Loucy (cell line): Measurements from ENCODE around the gene CXCL1.

Source experiments
- H2AFZ ChIP-seq: fragments of 200-600 bp; sonication (generic); 2 replicates; pipeline ENCODE4 v1.6.0; 2016; ENCODE audit warnings: antibody characterized with exemption, mild to moderate bottlenecking, low read length, moderate library complexity
- H3F3A ChIP-seq: fragments of 200-600 bp; 2 replicates; pipeline ENCODE4 v1.6.0; 2016; ENCODE audit warnings: antibody characterized with exemption, low read depth, mild to moderate bottlenecking
- H3K27me3 ChIP-seq: fragments of 200-600 bp; sonication (generic); 2 replicates; pipeline ENCODE4 v1.6.1; 2014; ENCODE audit warnings: low read length, mild to moderate bottlenecking; ENCODE audit not compliant: insufficient read depth, poor library complexity, severe bottlenecking
- H3K36me3 ChIP-seq: fragments of 200-600 bp; sonication (generic); 2 replicates; pipeline ENCODE4 v1.6.1; 2016; ENCODE audit warnings: low read length; ENCODE audit not compliant: insufficient read depth
- H3K4me1 ChIP-seq: fragments of 200-600 bp; sonication (generic); 2 replicates; pipeline ENCODE4 v1.5.1; 2014; ENCODE audit warnings: low read length, mild to moderate bottlenecking; ENCODE audit not compliant: insufficient read depth, poor library complexity, severe bottlenecking
- H3K4me2 ChIP-seq: fragments of 200-600 bp; sonication (generic); 2 replicates; pipeline ENCODE4 v1.6.0; 2014; ENCODE audit warnings: antibody characterized with exemption, low read length, low read depth, mild to moderate bottlenecking; ENCODE audit not compliant: poor library complexity, severe bottlenecking
- H3K4me3 ChIP-seq: fragments of 200-600 bp; sonication (generic); 2 replicates; pipeline ENCODE4 v1.5.1; 2014; ENCODE audit warnings: low read length, mild to moderate bottlenecking, mixed read lengths; ENCODE audit not compliant: poor library complexity, severe bottlenecking
- H3K79me2 ChIP-seq: fragments of 200-600 bp; sonication (generic); 2 replicates; pipeline ENCODE4 v1.6.1; 2014; ENCODE audit warnings: low read length; ENCODE audit not compliant: insufficient read depth
- H3K9ac ChIP-seq: fragments of 200-600 bp; sonication (generic); 2 replicates; pipeline ENCODE4 v1.6.0; 2014; ENCODE audit warnings: mild to moderate bottlenecking, low read depth, low read length, moderate library complexity; ENCODE audit not compliant: poor library complexity, severe bottlenecking
- H3K9me2 ChIP-seq: fragments of 200-600 bp; sonication (generic); replicated peaks from 2 replicates; pipeline ENCODE4 v1.6.1; 2016; ENCODE audit warnings: low read depth, low read length, mixed read lengths
- H3K9me3 ChIP-seq: fragments of 200-600 bp; sonication (generic); 2 replicates; pipeline ENCODE4 v1.6.1; 2014; ENCODE audit warnings: mild to moderate bottlenecking, antibody characterized with exemption, low read length, low read depth; ENCODE audit not compliant: insufficient read depth
- H4K20me1 ChIP-seq: fragments of 200-600 bp; sonication (generic); 2 replicates; pipeline ENCODE4 v1.6.0; 2014; ENCODE audit warnings: antibody characterized with exemption, low read length, mild to moderate bottlenecking; ENCODE audit not compliant: insufficient read depth, poor library complexity, severe bottlenecking
- EZH2phosphoT487 ChIP-seq: fragments of 200-600 bp; IDR thresholded peaks from 2 replicates; pipeline ENCODE4 v1.6.1; 2018; ENCODE audit warnings: antibody characterized with exemption, mild to moderate bottlenecking, moderate library complexity, borderline replicate concordance
- TF ChIP-seq, protein P1 (sequence below): fragments of 200-600 bp; sonication (generic); conservative IDR thresholded peaks from 2 replicates; pipeline ENCODE4 v1.5.1; 2014; ENCODE audit warnings: mild to moderate bottlenecking, antibody characterized with exemption, low read length

Gene CXCL1

DNA sequence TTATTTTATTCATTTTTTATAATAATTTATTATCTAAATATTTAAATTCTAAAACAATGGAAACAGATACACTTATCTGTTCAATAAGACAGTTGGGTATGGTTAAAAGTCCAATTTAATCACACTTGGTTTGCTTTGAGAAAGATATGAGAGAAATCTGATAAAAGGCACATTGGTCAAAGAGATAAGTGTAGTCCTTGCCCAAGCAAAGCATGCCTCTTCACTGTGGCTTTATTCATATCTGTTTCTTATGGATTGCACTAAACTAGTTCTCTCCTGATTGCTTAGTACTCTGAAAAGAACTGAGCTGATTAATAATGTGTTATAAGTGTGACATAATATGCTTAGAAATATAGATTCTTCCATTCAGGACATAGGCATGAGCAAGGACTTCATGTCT is 39.8 kb downstream of the CXCL1 start:
- H3K4me1 ChIP-seq = no peaks in the 10 kb centered on the region
- TF ChIP-seq, protein P1, sequence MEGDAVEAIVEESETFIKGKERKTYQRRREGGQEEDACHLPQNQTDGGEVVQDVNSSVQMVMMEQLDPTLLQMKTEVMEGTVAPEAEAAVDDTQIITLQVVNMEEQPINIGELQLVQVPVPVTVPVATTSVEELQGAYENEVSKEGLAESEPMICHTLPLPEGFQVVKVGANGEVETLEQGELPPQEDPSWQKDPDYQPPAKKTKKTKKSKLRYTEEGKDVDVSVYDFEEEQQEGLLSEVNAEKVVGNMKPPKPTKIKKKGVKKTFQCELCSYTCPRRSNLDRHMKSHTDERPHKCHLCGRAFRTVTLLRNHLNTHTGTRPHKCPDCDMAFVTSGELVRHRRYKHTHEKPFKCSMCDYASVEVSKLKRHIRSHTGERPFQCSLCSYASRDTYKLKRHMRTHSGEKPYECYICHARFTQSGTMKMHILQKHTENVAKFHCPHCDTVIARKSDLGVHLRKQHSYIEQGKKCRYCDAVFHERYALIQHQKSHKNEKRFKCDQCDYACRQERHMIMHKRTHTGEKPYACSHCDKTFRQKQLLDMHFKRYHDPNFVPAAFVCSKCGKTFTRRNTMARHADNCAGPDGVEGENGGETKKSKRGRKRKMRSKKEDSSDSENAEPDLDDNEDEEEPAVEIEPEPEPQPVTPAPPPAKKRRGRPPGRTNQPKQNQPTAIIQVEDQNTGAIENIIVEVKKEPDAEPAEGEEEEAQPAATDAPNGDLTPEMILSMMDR = no peak
- TF ChIP-seq EZH2phosphoT487 = no peak

DNA sequence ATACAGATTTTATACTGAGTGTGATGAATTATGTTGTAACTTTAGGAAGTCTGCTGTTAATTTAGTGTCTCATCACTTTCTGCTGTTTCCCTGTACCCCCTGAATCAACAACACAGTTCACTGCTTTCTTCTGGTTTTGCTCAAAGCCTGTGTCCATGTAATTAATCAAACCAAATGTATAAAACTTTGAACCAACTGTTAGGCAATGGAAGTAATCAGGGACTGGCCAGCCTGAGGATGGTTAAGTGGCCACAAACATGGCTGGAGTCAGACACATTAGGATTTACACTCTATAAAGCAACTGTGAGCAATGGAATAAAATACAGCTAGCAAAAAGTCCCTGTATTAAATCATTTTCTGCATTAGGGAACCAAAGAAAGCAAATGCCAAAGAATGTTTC is 42.6 kb downstream of the CXCL1 start:
- H3K9me2 ChIP-seq = no peaks in the 10 kb centered on the region
- no peaks in the 10 kb centered on the region for H3K36me3 ChIP-seq
- no peak overlapping the region for H3K9ac ChIP-seq
- no peak overlapping the region for H3K4me2 ChIP-seq
- no peaks in the 10 kb centered on the region for H3K9me3 ChIP-seq
- no peaks in the 10 kb centered on the region for H4K20me1 ChIP-seq
- no peaks in the 10 kb centered on the region for H3K27me3 ChIP-seq
- H2AFZ ChIP-seq = no peak overlapping the region
- TF ChIP-seq, protein P1 = no peak
- no peak for TF ChIP-seq EZH2phosphoT487
- no peaks in the 10 kb centered on the region for H3F3A ChIP-seq
- H3K79me2 ChIP-seq = no peaks in the 10 kb centered on the region
- H3K4me3 ChIP-seq = no peak overlapping the region
- H3K4me1 ChIP-seq = no peaks in the 10 kb centered on the region

More for the DNA sequence above, 39.8 kb downstream of the CXCL1 start:
- H4K20me1 ChIP-seq = no peaks in the 10 kb centered on the region
- no peak overlapping the region for H3K4me3 ChIP-seq
- no peak overlapping the region for H3K9ac ChIP-seq
- H3K9me2 ChIP-seq = no peaks in the 10 kb centered on the region
- no peaks in the 10 kb centered on the region for H3F3A ChIP-seq
- H2AFZ ChIP-seq = no peak overlapping the region
- no peaks in the 10 kb centered on the region for H3K9me3 ChIP-seq
- H3K79me2 ChIP-seq = no peaks in the 10 kb centered on the region
- no peak overlapping the region for H3K4me2 ChIP-seq
- H3K36me3 ChIP-seq = no peaks in the 10 kb centered on the region
- H3K27me3 ChIP-seq = no peaks in the 10 kb centered on the region

DNA sequence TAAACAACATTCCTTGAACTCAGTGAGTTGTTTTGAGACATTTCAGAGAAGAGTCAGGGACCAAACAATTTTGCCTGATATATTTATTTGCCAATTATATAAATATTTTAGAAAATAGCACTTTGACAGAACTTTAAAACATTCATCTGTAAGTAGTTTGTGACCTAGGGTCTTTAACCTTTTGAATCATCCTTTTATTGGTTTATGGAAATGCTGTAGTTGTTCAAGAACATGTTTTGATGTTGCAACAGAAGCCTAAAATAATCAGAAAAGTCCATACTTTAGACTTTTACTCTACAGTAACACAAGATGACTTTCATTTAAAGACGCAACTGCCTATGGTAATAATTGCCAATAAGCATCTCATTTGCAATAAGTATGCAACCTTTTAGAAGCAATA is 43.0 kb downstream of the CXCL1 start:
- Histone ChIP-seq H3K9me2 (no peaks in the 10 kb centered on the region), H3K79me2 (no peaks in the 10 kb centered on the region), H3K9ac (no peak overlapping the region)

More for the DNA sequence above, 43.0 kb downstream of the CXCL1 start:
- Histone ChIP-seq H3K36me3 (no peaks in the 10 kb centered on the region), H2AFZ (no peak overlapping the region), H3K27me3 (no peaks in the 10 kb centered on the region), H3K4me1 (no peaks in the 10 kb centered on the region), H3K4me3 (no peak overlapping the region), H3K9me3 (no peaks in the 10 kb centered on the region), H4K20me1 (no peaks in the 10 kb centered on the region), H3K4me2 (no peak overlapping the region), H3F3A (no peaks in the 10 kb centered on the region)
- TF ChIP-seq, protein P1 = no peak
- TF ChIP-seq EZH2phosphoT487 = no peak
